Left ventricle myocardium superior (tissue), 1 donor: ENCODE results near the gene IL10RA. TPM values are rescaled to one million over a fixed set of nuclear protein-coding genes. Genes with fewer than 3 reads are reported as not detected.
"Not testable (repeated sequence)": the region's sequence is repeated elsewhere in the genome, so short reads cannot be mapped to it uniquely, and the experiment has no call there.

Experiments used
- ATAC-seq: fragments of 200-7000 bp; cut with Tn5 transposase; one replicate; pipeline ENCODE4 v1.9.1; 2020; ENCODE audit warnings: mild to moderate bottlenecking, moderate library complexity
- DNase-seq: peaks from one replicate; pipeline ENCODE4 v3.0.0-alpha.2; 2020
- intact Hi-C: fragments of 100-400 bp; cut with micrococcal nuclease; formaldehyde crosslinking; loops from one replicate; pipeline ENCODE4 v1.11.0; 2022
- total RNA-seq: library from RNA; stranded (reverse); fragmentation: NEBNext Ultra II Directional; extraction: Animal tissue kit (Norgen Biotek cat#: 25700); gene quantifications from one replicate; pipeline ENCODE4 v1.2.1, GENCODE V29; 2021
- donor health status: DM: no; HTN: yes; CAD: no; lungs with severe emphysema.

Gene IL10RA
- total RNA-seq, 1 donor from 2014 or later, result 6.0 TPM

GRCh38 chr11:117959438-117960149, 26.6 kb upstream of the IL10RA start:
- ATAC-seq (peak; percentile 51), DNase-seq (no peak)
- intact Hi-C loops, result no loop called here

- no peak for DNase-seq
- ATAC-seq, result no peak
- intact Hi-C loops, result no loop called here
Observed at GRCh38 chr11:117960406-117960805, 25.8 kb upstream of the IL10RA start.

- intact Hi-C loops, result no loop called here
- ATAC-seq (no peak), DNase-seq (no peak)
Observed at GRCh38 chr11:117961896-117962295, 24.3 kb upstream of the IL10RA start.

- ATAC-seq, result no peak
- DNase-seq, result no peak
Observed at GRCh38 chr11:117962826-117963225, 23.4 kb upstream of the IL10RA start.

GRCh38 chr11:117966908-117967307, 19.3 kb upstream of the IL10RA start:
- ATAC-seq (no peak), DNase-seq (no peak)
- intact Hi-C loops, result no loop called here

More at GRCh38 chr11:117962826-117963225, 23.4 kb upstream of the IL10RA start:
- intact Hi-C loops, result no loop called here

- ATAC-seq, result no peak
- DNase-seq, result no peak
- intact Hi-C loops, result no loop called here
Observed at GRCh38 chr11:117969160-117969991, 16.8 kb upstream of the IL10RA start.

GRCh38 chr11:117970400-117971024, 15.7 kb upstream of the IL10RA start:
- ATAC-seq (peak; percentile 82), DNase-seq (no peak)
- intact Hi-C loops, result no loop called here

- intact Hi-C loops, result no loop called here
- ATAC-seq (no peak), DNase-seq (no peak)
Observed at GRCh38 chr11:117972044-117972443, 14.2 kb upstream of the IL10RA start.

- DNase-seq, result no peak
- intact Hi-C loops, result no loop called here
- ATAC-seq, result no peak
Observed at GRCh38 chr11:117972629-117973502, 13.3 kb upstream of the IL10RA start.

- intact Hi-C loops, result no loop called here
- ATAC-seq, result no peak
- DNase-seq, result no peak
Observed at GRCh38 chr11:117973503-117973860, 12.7 kb upstream of the IL10RA start.

GRCh38 chr11:117976445-117976844, 9.7 kb upstream of the IL10RA start:
- DNase-seq (no peak), ATAC-seq (no peak)
- intact Hi-C loops, result no loop called here

- ATAC-seq, result no peak
- DNase-seq, result no peak
- intact Hi-C loops, result no loop called here
Observed at GRCh38 chr11:117977029-117977428, 9.2 kb upstream of the IL10RA start.

- peak; percentile 51 for DNase-seq
- intact Hi-C loops, ATAC-seq: not testable (repeated sequence)
Observed at GRCh38 chr11:117977612-117978264, 8.5 kb upstream of the IL10RA start.

- DNase-seq, ATAC-seq, intact Hi-C loops: not testable (repeated sequence)
Observed at GRCh38 chr11:117978291-117978910, 7.8 kb upstream of the IL10RA start.

GRCh38 chr11:117978991-117979390, 7.2 kb upstream of the IL10RA start:
- peak; percentile 92 for ATAC-seq
- intact Hi-C loops, result no loop called here
- DNase-seq, result peak; percentile 54

GRCh38 chr11:117979481-117980211, 6.5 kb upstream of the IL10RA start:
- peak; percentile 58 for ATAC-seq

GRCh38 chr11:117980280-117980679, 5.9 kb upstream of the IL10RA start:
- ATAC-seq, result no peak

More at GRCh38 chr11:117979481-117980211, 6.5 kb upstream of the IL10RA start:
- no peak for DNase-seq
- intact Hi-C loops, result no loop called here

GRCh38 chr11:117980720-117981119, 5.5 kb upstream of the IL10RA start:
- ATAC-seq (no peak), DNase-seq (no peak)
- intact Hi-C loops, result no loop called here

More at GRCh38 chr11:117980280-117980679, 5.9 kb upstream of the IL10RA start:
- DNase-seq, result no peak
- intact Hi-C loops, result no loop called here
